Measurements from ENCODE around the gene CYSTM1.

GRCh38 chr5:140142856-140143255 is 32.1 kb upstream of the CYSTM1 start:
- TF ChIP-seq CTCF (conservative IDR thresholded peaks at IDR 0.05; ENCODE audit: low read length) (no peak), EZH2phosphoT487 (IDR thresholded peaks at IDR 0.05; ENCODE audit: borderline replicate concordance, low read depth, low read length) (no peak)
